K562 (cell line): ENCODE results near the gene SLC23A2. TPM values are rescaled to one million over a fixed set of nuclear protein-coding genes. Genes with fewer than 3 reads are reported as not detected.

Source experiments
- E2F5 ChIP-seq: sonication (generic); formaldehyde crosslinking; IDR thresholded peaks from 2 replicates; pipeline ENCODE4 v1.8.0; 2022; ENCODE audit warnings: mild to moderate bottlenecking, missing genetic modification reagents
- HEY1 ChIP-seq: fragments of 250-450 bp; sonication (Bioruptor Pico); IDR thresholded peaks from 2 replicates; pipeline ENCODE4 v1.5.0; 2020; ENCODE audit warnings: mild to moderate bottlenecking, moderate library complexity, borderline replicate concordance
- IRF2 ChIP-seq: sonication (generic); formaldehyde crosslinking; IDR thresholded peaks from 2 replicates; pipeline ENCODE4 v1.8.1; 2022; ENCODE audit warnings: mild to moderate bottlenecking, missing genetic modification reagents
- POLR3A ChIP-seq: IDR thresholded peaks from 2 replicates; pipeline ENCODE4 v1.6.1; 2011; ENCODE audit warnings: borderline replicate concordance, mild to moderate bottlenecking, moderate library complexity; ENCODE audit not compliant: insufficient read length, insufficient read depth; ENCODE audit errors: extremely low read depth
- ZFP36 ChIP-seq: fragments of 150-350 bp; IDR thresholded peaks from 2 replicates; pipeline ENCODE4 v1.6.1; 2018; ENCODE audit warnings: low read length, low read depth; ENCODE audit not compliant: partially characterized antibody
- ZNF347 ChIP-seq: fragments of 450-650 bp; formaldehyde crosslinking; IDR thresholded peaks from 2 replicates; pipeline ENCODE4 v1.4.0; 2020; ENCODE audit warnings: low read depth, mild to moderate bottlenecking, moderate library complexity
- polyA plus RNA-seq, 8 experiments: library from polyadenylated mRNA; depleted of rRNA in 4 of 8; stranded (reverse) in 5 of 8; unstranded in 3 of 8; fragments of >200 nt; fragmentation: Nextera tagmentation in 2 of 8; fragmentation: Illumina TruSeq in 1 of 8; extraction: Ambion mirVana in 2 of 8; extraction: Trizol in 1 of 8; gene quantifications; 2 replicates each; pipeline versions ENCODE4 v1.2.1 to v1.2.3, GENCODE V29; 2011 to 2014; ENCODE audit warnings: inconsistent platforms in 1 of 8, missing spikeins in 1 of 8
- total RNA-seq, 7 experiments: library from RNA; depleted of rRNA in 6 of 7; stranded (reverse); fragments of >200 nt in 6 of 7; fragmentation: Illumina TruSeq in 2 of 7; extraction: Trizol in 2 of 7; gene quantifications; 2 replicates each; pipeline versions ENCODE4 v1.2.1 to v1.2.3, GENCODE V29; 2011 to 2021; ENCODE audit warnings: low replicate concordance in 1 of 7
- TF ChIP-seq, protein P1 (sequence below): sonication (generic); formaldehyde crosslinking; IDR thresholded peaks from 2 replicates; pipeline ENCODE4 v1.8.0; 2023; ENCODE audit warnings: mild to moderate bottlenecking, missing genetic modification reagents
- TF ChIP-seq, protein P2 (sequence below): fragments of 250-450 bp; sonication (Bioruptor Pico); IDR thresholded peaks from 2 replicates; pipeline ENCODE4 v1.4.0; 2020; ENCODE audit warnings: mild to moderate bottlenecking, moderate library complexity, borderline replicate concordance

Gene SLC23A2
- total and polyA plus RNA-seq, 9 of the 15 experiments (the other 6 are each of a cell fraction or from before 2014, with no cell fraction given) = 0.39 to 6.7 (median 3.2) TPM

GRCh38 chr20:4929686-4930397 is 71.5 kb downstream of the SLC23A2 start (continued):
- TF ChIP-seq, protein P1, sequence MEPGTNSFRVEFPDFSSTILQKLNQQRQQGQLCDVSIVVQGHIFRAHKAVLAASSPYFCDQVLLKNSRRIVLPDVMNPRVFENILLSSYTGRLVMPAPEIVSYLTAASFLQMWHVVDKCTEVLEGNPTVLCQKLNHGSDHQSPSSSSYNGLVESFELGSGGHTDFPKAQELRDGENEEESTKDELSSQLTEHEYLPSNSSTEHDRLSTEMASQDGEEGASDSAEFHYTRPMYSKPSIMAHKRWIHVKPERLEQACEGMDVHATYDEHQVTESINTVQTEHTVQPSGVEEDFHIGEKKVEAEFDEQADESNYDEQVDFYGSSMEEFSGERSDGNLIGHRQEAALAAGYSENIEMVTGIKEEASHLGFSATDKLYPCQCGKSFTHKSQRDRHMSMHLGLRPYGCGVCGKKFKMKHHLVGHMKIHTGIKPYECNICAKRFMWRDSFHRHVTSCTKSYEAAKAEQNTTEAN (CRISPR knock-in tag) = no peak
- no peak for TF ChIP-seq IRF2 (CRISPR knock-in tag)
- TF ChIP-seq ZFP36 = no peak
- TF ChIP-seq POLR3A = no peak
- no peak for TF ChIP-seq E2F5
- no peak for TF ChIP-seq ZNF347 (CRISPR knock-in tag)
- TF ChIP-seq, protein P2, sequence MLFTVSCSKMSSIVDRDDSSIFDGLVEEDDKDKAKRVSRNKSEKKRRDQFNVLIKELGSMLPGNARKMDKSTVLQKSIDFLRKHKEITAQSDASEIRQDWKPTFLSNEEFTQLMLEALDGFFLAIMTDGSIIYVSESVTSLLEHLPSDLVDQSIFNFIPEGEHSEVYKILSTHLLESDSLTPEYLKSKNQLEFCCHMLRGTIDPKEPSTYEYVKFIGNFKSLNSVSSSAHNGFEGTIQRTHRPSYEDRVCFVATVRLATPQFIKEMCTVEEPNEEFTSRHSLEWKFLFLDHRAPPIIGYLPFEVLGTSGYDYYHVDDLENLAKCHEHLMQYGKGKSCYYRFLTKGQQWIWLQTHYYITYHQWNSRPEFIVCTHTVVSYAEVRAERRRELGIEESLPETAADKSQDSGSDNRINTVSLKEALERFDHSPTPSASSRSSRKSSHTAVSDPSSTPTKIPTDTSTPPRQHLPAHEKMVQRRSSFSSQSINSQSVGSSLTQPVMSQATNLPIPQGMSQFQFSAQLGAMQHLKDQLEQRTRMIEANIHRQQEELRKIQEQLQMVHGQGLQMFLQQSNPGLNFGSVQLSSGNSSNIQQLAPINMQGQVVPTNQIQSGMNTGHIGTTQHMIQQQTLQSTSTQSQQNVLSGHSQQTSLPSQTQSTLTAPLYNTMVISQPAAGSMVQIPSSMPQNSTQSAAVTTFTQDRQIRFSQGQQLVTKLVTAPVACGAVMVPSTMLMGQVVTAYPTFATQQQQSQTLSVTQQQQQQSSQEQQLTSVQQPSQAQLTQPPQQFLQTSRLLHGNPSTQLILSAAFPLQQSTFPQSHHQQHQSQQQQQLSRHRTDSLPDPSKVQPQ = no peak
- TF ChIP-seq HEY1 (CRISPR knock-in tag) = no peak
